Occipital lobe (tissue), 2 donors: ENCODE data around the gene CAMK1D. TPM values are rescaled to one million over a fixed set of nuclear protein-coding genes. Genes with fewer than 3 reads are reported as not detected.
A peak's percentile ranks its signal among the peaks of the same experiment; 100 is the strongest.

Experiments used
- DNase-seq: peaks from one replicate; lab custom pipeline; 2025; lab: John Stamatoyannopoulos, UW
- total RNA-seq: library from RNA; depleted of rRNA; stranded (reverse); fragments of >200 nt; gene quantifications from one replicate; pipeline ENCODE4 v1.2.3, GENCODE V29; 2014

CAMK1D gene
- total RNA-seq, 1 donor from 2014 or later: 18.9 TPM

GRCh38 chr10:12749760-12750478 is 400.6 kb downstream of the CAMK1D start:
- no peak for DNase-seq

DNA sequence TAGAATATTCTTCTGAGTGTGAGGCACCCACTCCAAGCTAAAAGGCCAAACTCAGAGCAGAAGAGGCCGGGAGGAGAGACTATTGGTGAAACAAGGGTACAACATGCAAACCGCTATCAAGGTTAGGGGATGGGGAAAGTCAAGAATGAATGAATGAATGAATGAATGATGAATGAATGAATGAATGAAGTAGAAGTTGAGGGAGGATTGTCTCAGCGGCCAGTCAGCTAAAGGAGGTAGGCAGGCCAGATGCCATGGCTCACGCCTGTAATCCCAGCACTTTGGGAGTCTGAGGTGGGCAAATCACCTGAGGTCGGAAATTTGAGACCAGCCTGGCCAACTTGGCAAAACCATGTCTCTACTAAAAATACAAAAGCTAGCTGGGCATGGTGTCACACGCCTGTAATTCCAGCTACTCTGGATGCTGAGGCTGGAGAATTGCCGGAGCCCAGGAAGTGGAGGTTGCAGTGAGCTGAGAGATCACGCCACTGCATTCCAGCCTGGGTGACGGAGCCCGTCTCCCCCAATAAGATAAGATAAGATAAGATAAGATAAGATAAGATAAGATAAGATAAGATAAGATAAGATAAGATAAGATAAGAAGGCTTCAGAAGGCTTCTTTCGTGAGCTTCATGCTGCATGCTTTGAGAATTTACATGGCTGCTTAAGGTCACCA is 401.3 kb downstream of the CAMK1D start:
- DNase-seq: no peak

GRCh38 chr10:12755075-12755474 is 405.7 kb downstream of the CAMK1D start:
- no peak for DNase-seq

DNA sequence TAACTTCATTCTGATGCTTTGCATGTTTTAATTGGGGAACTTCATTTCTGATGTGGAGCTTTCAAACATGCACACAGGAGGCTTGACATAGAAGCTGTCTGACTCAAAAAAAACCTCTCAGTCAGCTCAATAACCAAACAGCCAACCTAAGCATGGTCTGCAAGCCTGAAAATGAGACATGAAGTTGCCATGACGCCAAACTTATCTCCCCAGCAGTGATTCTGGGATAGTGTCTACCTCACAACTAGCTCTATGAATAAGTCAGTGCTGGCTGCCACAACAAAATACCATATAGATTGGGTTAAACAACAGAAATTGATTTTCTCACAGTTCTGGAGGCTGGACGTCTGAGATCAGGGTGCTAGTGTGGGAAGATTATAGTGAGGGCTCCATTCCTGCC is 408.0 kb downstream of the CAMK1D start:
- no peak for DNase-seq

- no peak for DNase-seq
These were observed 408.9 kb downstream of the CAMK1D start for GRCh38 chr10:12758271-12758670.

- DNase-seq: no peak
These were observed 416.9 kb downstream of the CAMK1D start for GRCh38 chr10:12766223-12766622.

DNA sequence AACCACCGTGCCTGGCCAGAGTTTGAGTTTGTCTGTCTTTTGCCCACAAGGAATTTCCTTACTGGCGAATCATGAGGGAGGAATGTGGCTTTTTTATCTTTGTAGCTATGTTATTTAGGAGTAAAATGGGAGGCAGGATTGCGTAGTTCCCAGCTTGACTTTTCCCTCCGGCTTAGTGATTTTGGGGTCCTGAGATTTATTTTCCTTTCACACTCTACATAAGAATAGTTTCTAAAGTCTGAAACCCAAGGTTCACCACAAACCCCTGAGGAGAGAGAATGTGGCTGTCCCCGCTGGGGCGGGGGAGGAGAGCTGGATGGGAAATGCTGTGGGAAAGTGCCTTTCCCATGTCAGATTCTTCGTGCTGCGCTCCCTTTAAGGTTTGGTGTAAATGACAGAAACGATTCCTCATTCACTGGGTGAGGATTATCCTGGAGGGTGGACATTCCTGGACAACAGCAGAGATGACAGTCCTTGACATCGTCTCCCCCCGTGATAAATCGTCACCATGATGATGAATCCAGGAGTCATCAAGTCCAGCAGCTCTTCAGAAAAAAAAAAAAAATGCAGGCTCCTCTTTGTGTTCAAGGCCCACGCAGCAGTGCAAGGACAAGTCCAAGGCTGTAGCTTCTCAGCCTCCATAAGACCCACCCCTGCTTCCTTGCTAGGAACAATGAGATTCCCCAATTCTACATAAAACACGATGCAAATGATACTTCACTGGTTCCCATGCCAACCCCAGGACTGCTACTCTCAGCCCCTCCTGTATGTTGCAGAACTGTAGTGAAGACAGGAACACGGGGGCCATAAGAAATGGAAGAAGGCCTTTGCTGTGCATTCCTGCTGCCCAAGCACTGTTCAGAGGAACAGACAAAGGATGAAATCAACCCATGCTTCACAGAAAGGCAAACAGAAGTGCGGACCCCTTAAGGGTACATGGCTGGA is 419.1 kb downstream of the CAMK1D start:
- no peak for DNase-seq

- DNase-seq: no peak
These were observed 420.1 kb downstream of the CAMK1D start for GRCh38 chr10:12769323-12770044.

DNA sequence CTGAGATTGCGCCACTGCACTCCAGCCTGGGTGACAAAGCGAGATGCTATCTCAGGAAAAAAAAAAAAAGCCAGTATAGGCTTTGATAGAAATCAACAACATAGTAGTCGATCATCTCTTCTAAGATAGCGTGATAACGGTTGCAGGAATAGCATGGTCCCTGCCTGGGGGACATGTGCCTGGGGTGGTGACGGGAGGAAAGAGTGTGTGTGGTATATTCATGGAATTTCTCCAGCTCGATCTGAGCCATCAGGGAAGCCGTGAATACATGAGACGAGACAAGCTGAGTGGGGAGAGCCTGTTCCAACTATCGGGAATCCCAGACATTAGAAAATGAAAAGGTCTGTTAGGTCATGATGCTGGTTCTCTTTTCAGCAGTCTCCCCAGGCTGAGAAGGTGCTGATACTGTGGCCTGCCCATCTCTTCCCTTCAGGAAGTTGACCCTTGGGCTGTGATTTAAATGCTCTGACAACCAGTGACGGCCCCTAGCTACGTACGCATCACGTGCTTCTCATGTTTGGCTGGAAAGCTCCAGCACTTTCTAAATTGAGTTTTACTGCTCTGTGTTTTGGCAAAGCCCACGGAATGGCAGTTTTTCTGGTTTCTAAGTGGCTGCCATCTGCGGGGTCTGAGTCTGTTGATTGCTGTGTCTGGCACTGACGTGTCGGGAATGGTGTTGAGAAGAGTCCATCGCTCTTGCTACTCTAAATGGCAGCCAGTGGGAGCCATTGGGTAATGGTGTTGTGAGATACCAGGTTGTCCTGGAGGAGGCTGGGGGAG is 422.8 kb downstream of the CAMK1D start:
- DNase-seq: no peak

DNA sequence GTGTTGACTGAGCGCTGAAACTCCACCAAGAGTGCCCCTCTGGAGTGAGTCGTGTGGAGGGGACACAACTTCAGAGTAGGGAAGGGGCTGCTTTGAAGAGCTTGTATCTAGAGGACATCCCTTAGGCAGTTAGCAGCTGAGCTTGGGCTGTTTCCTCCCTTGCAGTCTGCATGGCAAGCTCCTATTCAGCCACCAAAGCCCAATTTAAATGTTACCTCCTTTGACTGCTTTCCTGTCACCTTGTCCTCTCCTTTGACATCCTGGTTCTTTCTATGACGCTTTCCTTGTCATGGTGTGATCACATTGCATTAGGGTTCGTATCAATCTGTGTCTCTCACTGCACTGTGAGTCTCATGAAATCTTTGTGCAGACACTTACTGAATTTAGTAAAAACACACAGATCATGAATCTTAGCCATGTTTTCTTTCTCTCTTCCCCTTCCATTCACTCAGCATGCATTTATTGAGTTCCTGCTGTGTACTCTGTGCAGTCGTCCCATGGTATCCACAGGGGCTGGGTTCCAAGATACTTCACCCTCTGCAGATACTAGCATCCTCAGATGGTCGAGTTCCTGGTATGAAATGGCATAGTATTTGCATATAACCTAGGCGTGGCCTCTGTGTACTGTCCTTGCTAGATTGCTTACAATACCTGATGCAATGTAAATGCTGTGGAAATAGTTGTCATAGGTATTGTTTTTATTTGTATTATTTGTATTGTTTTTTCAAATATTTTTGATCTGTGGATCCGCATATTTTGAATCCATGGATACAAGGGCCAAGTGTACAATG is 423.6 kb downstream of the CAMK1D start:
- DNase-seq: no peak

DNA sequence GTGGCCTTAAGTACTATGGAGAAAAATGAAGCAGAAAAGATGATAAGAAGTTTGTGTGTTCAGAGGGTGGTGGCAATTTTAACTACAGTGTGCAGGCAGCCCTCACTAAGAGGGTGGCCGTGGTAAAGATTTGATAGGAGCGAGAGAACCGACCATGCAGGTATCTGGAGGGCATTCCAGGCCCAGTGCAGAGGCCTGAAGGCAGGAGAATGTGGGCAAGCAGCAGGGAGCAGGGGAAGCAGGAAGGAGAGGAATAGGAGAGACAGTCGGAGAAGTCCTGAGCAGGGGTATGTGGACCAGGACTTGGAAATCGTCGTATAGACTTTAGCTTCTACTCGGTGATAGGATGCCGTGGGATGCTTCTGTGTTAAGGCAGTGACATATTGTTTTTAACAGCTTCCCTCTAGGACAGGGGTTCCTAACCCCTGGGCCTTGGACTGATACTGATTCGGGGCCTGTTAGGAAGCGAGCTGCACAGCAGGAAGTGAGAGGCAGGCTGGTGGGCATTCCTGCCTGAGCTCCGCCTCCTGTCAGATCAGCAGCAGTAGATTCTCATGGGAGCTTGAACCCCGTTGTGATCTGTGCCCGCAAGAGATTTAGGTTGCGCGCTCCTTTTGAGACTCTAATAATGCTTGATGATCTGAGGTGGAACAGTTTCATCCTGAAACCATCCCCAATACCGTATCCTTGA is 425.0 kb downstream of the CAMK1D start:
- DNase-seq: no peak

GRCh38 chr10:12777840-12778585 is 428.7 kb downstream of the CAMK1D start:
- peak; percentile 34 for DNase-seq

GRCh38 chr10:12780634-12781601 is 431.6 kb downstream of the CAMK1D start:
- peak; percentile 68 for DNase-seq

GRCh38 chr10:12781976-12782375 is 432.6 kb downstream of the CAMK1D start:
- no peak for DNase-seq

GRCh38 chr10:12782537-12782936 is 433.2 kb downstream of the CAMK1D start:
- no peak for DNase-seq

- no peak for DNase-seq
These were observed 433.9 kb downstream of the CAMK1D start for GRCh38 chr10:12783293-12783692.

- no peak for DNase-seq
These were observed 435.3 kb downstream of the CAMK1D start for GRCh38 chr10:12784646-12785045.
